MM.1S (cell line): ENCODE results near the gene PLA2G4B.

Source experiments
- EZH2 ChIP-seq: fragments of 300-600 bp; sonication (generic); optimal IDR thresholded peaks from 2 replicates; pipeline ENCODE3; 2017; ENCODE audit warnings: low read depth, mild to moderate bottlenecking, antibody characterized with exemption, low read length, mixed read lengths
- EZH2phosphoT487 ChIP-seq: fragments of 300-600 bp; sonication (generic); IDR thresholded peaks from 2 replicates; pipeline ENCODE4 v1.6.1; 2018; ENCODE audit warnings: antibody characterized with exemption, low read length
- TF ChIP-seq, protein P1 (sequence below): fragments of 300-600 bp; sonication (generic); IDR thresholded peaks from 2 replicates; pipeline ENCODE4 v1.5.1; 2016; ENCODE audit warnings: antibody characterized with exemption, low read length, mixed read lengths

DNA sequence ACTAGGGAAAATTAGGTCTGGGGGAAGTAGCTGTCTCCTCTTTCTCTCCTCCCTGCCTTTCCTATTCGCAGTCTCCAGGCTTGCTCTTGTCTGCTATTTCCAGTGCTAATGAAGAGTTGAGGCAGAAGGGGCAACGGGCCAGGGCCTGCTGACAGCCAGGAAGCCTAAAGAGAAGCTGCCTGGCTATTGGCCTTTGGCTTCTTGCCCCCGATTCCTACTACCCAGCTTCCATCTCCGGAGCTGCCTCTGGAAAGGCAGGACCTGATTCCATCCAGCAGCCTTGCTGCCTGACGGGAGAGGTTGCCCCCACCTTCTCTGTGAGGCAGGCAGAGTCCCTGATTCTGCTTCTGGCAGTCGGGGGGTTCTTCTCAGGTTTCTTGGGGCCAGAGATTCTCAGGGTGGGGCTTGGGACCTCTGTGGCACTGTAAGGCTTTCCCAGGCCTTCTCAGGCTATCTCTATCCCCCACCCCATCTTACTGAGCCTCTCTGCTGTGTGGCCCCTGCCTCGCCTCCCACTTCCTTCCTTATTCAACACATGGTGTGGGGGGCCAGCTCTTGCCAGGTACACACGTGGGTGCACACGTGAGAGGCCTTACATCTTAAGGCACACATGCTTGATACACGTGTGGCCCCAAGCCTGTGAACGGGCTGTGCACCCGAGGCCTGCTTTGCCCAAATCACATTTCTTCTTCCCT lies 29.0 kb upstream of the PLA2G4B start:
- TF ChIP-seq EZH2phosphoT487, result no peak
- TF ChIP-seq, protein P1, sequence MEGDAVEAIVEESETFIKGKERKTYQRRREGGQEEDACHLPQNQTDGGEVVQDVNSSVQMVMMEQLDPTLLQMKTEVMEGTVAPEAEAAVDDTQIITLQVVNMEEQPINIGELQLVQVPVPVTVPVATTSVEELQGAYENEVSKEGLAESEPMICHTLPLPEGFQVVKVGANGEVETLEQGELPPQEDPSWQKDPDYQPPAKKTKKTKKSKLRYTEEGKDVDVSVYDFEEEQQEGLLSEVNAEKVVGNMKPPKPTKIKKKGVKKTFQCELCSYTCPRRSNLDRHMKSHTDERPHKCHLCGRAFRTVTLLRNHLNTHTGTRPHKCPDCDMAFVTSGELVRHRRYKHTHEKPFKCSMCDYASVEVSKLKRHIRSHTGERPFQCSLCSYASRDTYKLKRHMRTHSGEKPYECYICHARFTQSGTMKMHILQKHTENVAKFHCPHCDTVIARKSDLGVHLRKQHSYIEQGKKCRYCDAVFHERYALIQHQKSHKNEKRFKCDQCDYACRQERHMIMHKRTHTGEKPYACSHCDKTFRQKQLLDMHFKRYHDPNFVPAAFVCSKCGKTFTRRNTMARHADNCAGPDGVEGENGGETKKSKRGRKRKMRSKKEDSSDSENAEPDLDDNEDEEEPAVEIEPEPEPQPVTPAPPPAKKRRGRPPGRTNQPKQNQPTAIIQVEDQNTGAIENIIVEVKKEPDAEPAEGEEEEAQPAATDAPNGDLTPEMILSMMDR, result no peak
- no peak for TF ChIP-seq EZH2
